Prostate gland (tissue), 2 donors: Measurements from ENCODE around the gene NEU1. TPM values are rescaled to one million over a fixed set of nuclear protein-coding genes. Genes with fewer than 3 reads are reported as not detected.

ENCODE experiments used
- DNase-seq: peaks from one replicate; pipeline ENCODE4 v3.0.0-alpha.2; 2019; ENCODE audit warnings: low spot score
- H3K27ac ChIP-seq, 2 donors: fragments of 200-600 bp; sonication (generic); 2 replicates each; pipeline ENCODE4 v1.5.1; 2017 to 2019
- H3K27me3 ChIP-seq: fragments of 200-600 bp; sonication (generic); replicated peaks from 2 replicates; pipeline ENCODE4 v1.5.1; 2019; ENCODE audit not compliant: insufficient read depth
- H3K36me3 ChIP-seq, 2 donors: fragments of 200-600 bp; sonication (generic); 1 replicate in 1 of 2; 2 replicates in 1 of 2; pipeline versions ENCODE4 v1.5.1 to v1.8.1; 2017 to 2019
- H3K4me1 ChIP-seq: fragments of 200-600 bp; sonication (generic); replicated peaks from 2 replicates; pipeline ENCODE4 v1.5.1; 2019
- H3K4me3 ChIP-seq, 2 donors: fragments of 200-600 bp; sonication (generic); 2 replicates each; pipeline ENCODE4 v1.5.1; 2017 to 2019
- H3K9me3 ChIP-seq: fragments of 200-600 bp; sonication (generic); 2 replicates; pipeline ENCODE4 v1.5.1; 2017
- CTCF ChIP-seq, 4 experiments: fragments of 200-600 bp in 2 of 4; fragments of 450-650 bp in 2 of 4; sonication (generic) in 2 of 4; IDR thresholded peaks; 1 replicate in 3 of 4; 2 replicates in 1 of 4; pipeline ENCODE4 v1.5.1; 2016 to 2019; ENCODE audit warnings: antibody characterized with exemption in 4 of 4, mild to moderate bottlenecking in 2 of 4, moderate library complexity in 2 of 4
- POLR2A ChIP-seq: fragments of 450-650 bp; IDR thresholded peaks from one replicate; pipeline ENCODE4 v1.6.1; 2016; ENCODE audit warnings: antibody characterized with exemption, mild to moderate bottlenecking
- POLR2AphosphoS5 ChIP-seq: sonication (generic); formaldehyde crosslinking; IDR thresholded peaks from one replicate; pipeline ENCODE4 v1.6.1; 2017; ENCODE audit warnings: antibody characterized with exemption
- WGBS: methylation state at CpG from one replicate; pipeline ENCODE4 v1.1.5; 2018; 5-methylcytosine and 5-hydroxymethylcytosine counted together
- intact Hi-C: fragments of 100-400 bp; cut with DNase I; formaldehyde crosslinking; loops from one replicate; pipeline ENCODE4 v1.14.2; 2022
- total RNA-seq, 2 donors: library from RNA; depleted of rRNA; stranded (reverse); fragments of >200 nt; gene quantifications; one replicate each; pipeline ENCODE4 v1.1.0, GENCODE V29; 2016

Gene NEU1
- total RNA-seq, 2 donors from 2014 or later: 88.4 to 117 TPM

- no peaks in the 10 kb centered on the region for H3K36me3 ChIP-seq
- no peak overlapping the region for H3K4me3 ChIP-seq
- no peaks in the 10 kb centered on the region for H3K27me3 ChIP-seq
- DNase-seq: no peak
- no peak for TF ChIP-seq CTCF (IDR thresholded peaks at IDR 0.05)
- TF ChIP-seq POLR2A: no peak
- no peak for TF ChIP-seq POLR2AphosphoS5
- peak overlapping the region; percentile 89 to 93 for H3K27ac ChIP-seq
- peaks cover 5% of the 10 kb centered on the region for H3K4me1 ChIP-seq
- no peaks in the 10 kb centered on the region for H3K9me3 ChIP-seq
- intact Hi-C loops: loop anchor here (5.0 kb wide), 2 partner anchors 172 to 278 kb away; partner anchors contain the start of genes AGPAT1, DDAH2 and RNF5
- WGBS: 70% methylated on average over 5 of the region's 5 CpGs
Observed at GRCh38 chr6:31899215-31899614, 36.6 kb upstream of the NEU1 start.

GRCh38 chr6:31898383-31899011, 35.9 kb upstream of the NEU1 start:
- H3K4me1 ChIP-seq: peaks cover 5% of the 10 kb centered on the region
- TF ChIP-seq POLR2AphosphoS5 (peak; percentile 92), POLR2A (peak; percentile 52), CTCF (IDR thresholded peaks at IDR 0.05) (peak in 1 of 4 experiments; percentile 5)
- intact Hi-C loops: loop anchor here (5.0 kb wide), 2 partner anchors 171 to 279 kb away; partner anchors contain the start of genes AGPAT1, DDAH2 and RNF5
- H3K36me3 ChIP-seq: no peaks in the 10 kb centered on the region
- WGBS: 15% methylated on average over 8 of the region's 8 CpGs
- H3K27ac ChIP-seq: peak overlapping the region; percentile 89 to 93
- H3K9me3 ChIP-seq: no peaks in the 10 kb centered on the region
- peak overlapping the region; percentile 86 to 99 for H3K4me3 ChIP-seq
- DNase-seq: no peak
- no peaks in the 10 kb centered on the region for H3K27me3 ChIP-seq

GRCh38 chr6:31897612-31898382, 35.2 kb upstream of the NEU1 start, which contains the start of gene EHMT2:
EHMT2 (minus strand) TSS chr6:31897698; CDS start chr6:31897677, 21 bp downstream.
- Histone ChIP-seq H3K36me3 (no peaks in the 10 kb centered on the region), H3K27ac (peak within 1 kb of the TSS; percentile 89 to 93), H3K4me3 (peak within 1 kb of the TSS; percentile 86 to 99), H3K9me3 (no peaks in the 10 kb centered on the region), H3K27me3 (no peaks in the 10 kb centered on the region), H3K4me1 (peaks cover 2% of the 10 kb centered on the region)
- under 1% methylated on average over 23 of the region's 49 CpGs for WGBS
- TF ChIP-seq POLR2AphosphoS5: peak; percentile 86
- peak; percentile 85 for TF ChIP-seq POLR2A
- TF ChIP-seq CTCF (IDR thresholded peaks at IDR 0.05): peak in 2 of 4 experiments; percentile 35 to 58
- peak; percentile 84 for DNase-seq
- intact Hi-C loops: loop anchor here (2.0 to 5.0 kb wide), 3 partner anchors 33 to 280 kb away; partner anchors contain the start of genes AGPAT1, DDAH2 and RNF5

GRCh38 chr6:31896856-31897611, 34.4 kb upstream of the NEU1 start:
- Histone ChIP-seq H3K4me3 (peak overlapping the region; percentile 86 to 99), H3K27ac (peak overlapping the region; percentile 81 to 93), H3K4me1 (no peaks in the 10 kb centered on the region), H3K9me3 (no peaks in the 10 kb centered on the region), H3K27me3 (no peaks in the 10 kb centered on the region), H3K36me3 (no peaks in the 10 kb centered on the region)
- DNase-seq: no peak
- intact Hi-C loops: loop anchor here (2.0 to 5.0 kb wide), 3 partner anchors 32 to 280 kb away; partner anchors contain the start of genes AGPAT1, DDAH2 and RNF5
- TF ChIP-seq POLR2AphosphoS5 (no peak), POLR2A (no peak), CTCF (IDR thresholded peaks at IDR 0.05) (no peak)
- WGBS: 0% methylated on average over 16 of the region's 62 CpGs
